Measurements from ENCODE around the gene PTPRT. TPM values are rescaled to one million over a fixed set of nuclear protein-coding genes. Genes with fewer than 3 reads are reported as not detected.

Gene PTPRT
- total RNA-seq, 1 experiment from 2014 or later, result not detected

GRCh38 chr20:42735539-42735938, 454.2 kb downstream of the PTPRT start:
- BruUV-seq (replicated peaks), result no TSS peak
- no peak for TF ChIP-seq CTCF (IDR thresholded peaks at IDR 0.05; ENCODE audit: unreplicated experiment)
- Mint-ChIP-seq H3K4me1 (ENCODE audit: low read depth, unreplicated experiment) (no peaks in the 10 kb centered on the region), H3K27me3 (ENCODE audit: unreplicated experiment) (peaks cover 66% of the 10 kb centered on the region), H3K4me3 (ENCODE audit: low read depth, unreplicated experiment) (no peak overlapping the region), H3K36me3 (ENCODE audit: insufficient read depth, unreplicated experiment) (no peaks in the 10 kb centered on the region), H3K9me3 (ENCODE audit: low read depth, unreplicated experiment) (peaks cover 8% of the 10 kb centered on the region), H3K27ac (ENCODE audit: unreplicated experiment) (no peak overlapping the region)
- no peak for DNase-seq
- CTCF ChIA-PET, result no interaction called here
- intact Hi-C loops (cut with micrococcal nuclease; ENCODE audit: unreplicated experiment), result no loop called here

DNA sequence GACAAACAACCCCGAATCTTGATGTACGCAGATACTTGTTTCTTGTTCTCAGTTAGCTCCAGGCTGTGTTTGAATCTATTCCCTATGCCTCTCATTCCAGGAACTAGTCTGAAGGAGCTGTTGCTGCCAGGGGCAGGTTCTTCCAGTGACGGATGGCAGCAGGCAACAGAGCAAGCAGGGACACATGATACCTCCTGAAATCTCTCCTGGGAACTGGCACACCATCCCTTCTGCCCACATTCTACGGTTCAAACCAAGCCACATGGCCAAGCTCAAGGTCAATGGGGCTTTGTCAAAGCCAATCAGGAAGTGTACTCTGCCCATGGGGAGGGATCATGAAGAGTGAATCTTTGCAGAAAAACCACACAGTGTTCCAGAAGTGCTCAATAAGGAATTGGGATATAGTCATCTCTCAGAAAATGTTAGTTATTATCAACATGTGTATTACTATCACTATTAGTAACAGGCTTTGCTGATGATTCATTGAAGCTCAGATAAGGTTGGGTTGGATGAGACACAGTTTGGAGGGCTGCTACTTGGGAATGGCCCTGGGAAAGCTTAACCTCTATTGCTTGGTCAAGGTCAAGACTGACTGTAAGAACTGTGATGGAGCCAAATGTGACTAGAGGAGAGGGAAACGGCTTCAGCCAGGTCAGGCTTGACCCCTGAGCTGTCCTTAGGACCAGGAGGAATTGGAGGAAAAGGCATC, 454.9 kb downstream of the PTPRT start:
- no peak overlapping the region for H3K4me3 Mint-ChIP-seq (ENCODE audit: low read depth, unreplicated experiment)
- no peaks in the 10 kb centered on the region for H3K36me3 Mint-ChIP-seq (ENCODE audit: insufficient read depth, unreplicated experiment)
- peaks cover 8% of the 10 kb centered on the region for H3K9me3 Mint-ChIP-seq (ENCODE audit: low read depth, unreplicated experiment)
- no peak for DNase-seq
- BruUV-seq (replicated peaks), result no TSS peak
- intact Hi-C loops (cut with micrococcal nuclease; ENCODE audit: unreplicated experiment), result no loop called here
- no peak for TF ChIP-seq CTCF (IDR thresholded peaks at IDR 0.05; ENCODE audit: unreplicated experiment)
- peaks cover 71% of the 10 kb centered on the region for H3K27me3 Mint-ChIP-seq (ENCODE audit: unreplicated experiment)
- H3K27ac Mint-ChIP-seq (ENCODE audit: unreplicated experiment), result no peak overlapping the region
- no peaks in the 10 kb centered on the region for H3K4me1 Mint-ChIP-seq (ENCODE audit: low read depth, unreplicated experiment)
- CTCF ChIA-PET, result no interaction called here

DNA sequence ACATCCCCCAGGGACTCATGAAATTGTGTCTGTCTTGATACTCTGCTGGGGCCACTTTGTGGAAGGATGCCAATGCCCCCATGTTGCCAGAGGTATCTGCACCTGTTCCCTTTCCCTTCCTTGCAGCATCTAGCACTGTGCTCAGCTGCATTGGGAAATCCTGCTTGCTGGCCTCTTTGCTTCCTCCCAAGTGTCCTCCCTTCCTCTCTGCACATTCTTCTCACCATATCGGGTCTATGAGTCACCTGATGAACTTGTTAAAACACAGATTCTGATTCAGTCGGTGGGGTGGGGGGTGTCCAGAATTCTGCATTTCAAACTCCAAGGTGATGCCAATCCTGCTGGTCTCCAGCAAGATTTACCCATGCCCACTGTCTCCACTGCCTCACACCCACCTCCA, 467.8 kb downstream of the PTPRT start:
- Mint-ChIP-seq H3K9me3 (ENCODE audit: low read depth, unreplicated experiment) (peaks cover 4% of the 10 kb centered on the region), H3K4me3 (ENCODE audit: low read depth, unreplicated experiment) (no peak overlapping the region), H3K36me3 (ENCODE audit: insufficient read depth, unreplicated experiment) (no peaks in the 10 kb centered on the region), H3K27ac (ENCODE audit: unreplicated experiment) (no peak overlapping the region), H3K27me3 (ENCODE audit: unreplicated experiment) (peaks cover 19% of the 10 kb centered on the region), H3K4me1 (ENCODE audit: low read depth, unreplicated experiment) (no peaks in the 10 kb centered on the region)
- no peak for TF ChIP-seq CTCF (IDR thresholded peaks at IDR 0.05; ENCODE audit: unreplicated experiment)
- no TSS peak for BruUV-seq (replicated peaks)
- CTCF ChIA-PET, result no interaction called here
- intact Hi-C loops (cut with micrococcal nuclease; ENCODE audit: unreplicated experiment), result no loop called here
- no peak for DNase-seq

GRCh38 chr20:42714298-42715141, 475.2 kb downstream of the PTPRT start:
- intact Hi-C loops (cut with micrococcal nuclease; ENCODE audit: unreplicated experiment), result no loop called here
- H3K27ac Mint-ChIP-seq (ENCODE audit: unreplicated experiment), result no peak overlapping the region
- H3K4me3 Mint-ChIP-seq (ENCODE audit: low read depth, unreplicated experiment), result no peak overlapping the region
- H3K4me1 Mint-ChIP-seq (ENCODE audit: low read depth, unreplicated experiment), result no peaks in the 10 kb centered on the region
- no peak for TF ChIP-seq CTCF (IDR thresholded peaks at IDR 0.05; ENCODE audit: unreplicated experiment)
- no TSS peak for BruUV-seq (replicated peaks)
- peaks cover 18% of the 10 kb centered on the region for H3K27me3 Mint-ChIP-seq (ENCODE audit: unreplicated experiment)
- H3K9me3 Mint-ChIP-seq (ENCODE audit: low read depth, unreplicated experiment), result peaks cover 6% of the 10 kb centered on the region
- H3K36me3 Mint-ChIP-seq (ENCODE audit: insufficient read depth, unreplicated experiment), result no peaks in the 10 kb centered on the region
- DNase-seq, result peak; percentile 24
- CTCF ChIA-PET, result no interaction called here
